GM12873 (cell line): Measurements from ENCODE around the gene GLRX5.

Source experiments
- TF ChIP-seq, protein P1 (sequence below): IDR thresholded peaks from 2 replicates; pipeline ENCODE4 v1.5.1; 2012; ENCODE audit warnings: low read depth, mild to moderate bottlenecking, moderate library complexity, low read length, control low read depth; ENCODE audit not compliant: insufficient read depth; ENCODE audit errors: missing control alignments

GLRX5 gene

DNA sequence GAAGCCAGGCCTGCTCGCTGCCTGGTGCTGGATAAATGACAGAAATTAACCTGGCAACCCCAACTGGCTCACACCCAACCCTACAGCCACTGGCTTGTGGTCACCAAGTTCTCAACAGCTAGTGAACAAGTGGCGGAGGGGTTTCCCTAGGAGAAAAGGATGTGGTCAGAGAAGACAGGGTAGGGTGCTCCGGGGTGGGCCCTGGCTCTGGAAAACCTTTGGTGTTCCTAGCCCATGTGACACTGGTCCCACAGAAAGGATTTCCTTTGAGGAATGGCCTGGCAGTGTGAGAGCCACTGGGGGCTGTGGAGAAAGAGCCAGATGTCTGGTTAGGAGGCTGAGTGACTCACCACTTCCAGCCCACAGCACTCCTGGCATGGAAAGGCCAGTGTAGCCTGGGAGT lies 27.1 kb upstream of the GLRX5 start:
- TF ChIP-seq, protein P1, sequence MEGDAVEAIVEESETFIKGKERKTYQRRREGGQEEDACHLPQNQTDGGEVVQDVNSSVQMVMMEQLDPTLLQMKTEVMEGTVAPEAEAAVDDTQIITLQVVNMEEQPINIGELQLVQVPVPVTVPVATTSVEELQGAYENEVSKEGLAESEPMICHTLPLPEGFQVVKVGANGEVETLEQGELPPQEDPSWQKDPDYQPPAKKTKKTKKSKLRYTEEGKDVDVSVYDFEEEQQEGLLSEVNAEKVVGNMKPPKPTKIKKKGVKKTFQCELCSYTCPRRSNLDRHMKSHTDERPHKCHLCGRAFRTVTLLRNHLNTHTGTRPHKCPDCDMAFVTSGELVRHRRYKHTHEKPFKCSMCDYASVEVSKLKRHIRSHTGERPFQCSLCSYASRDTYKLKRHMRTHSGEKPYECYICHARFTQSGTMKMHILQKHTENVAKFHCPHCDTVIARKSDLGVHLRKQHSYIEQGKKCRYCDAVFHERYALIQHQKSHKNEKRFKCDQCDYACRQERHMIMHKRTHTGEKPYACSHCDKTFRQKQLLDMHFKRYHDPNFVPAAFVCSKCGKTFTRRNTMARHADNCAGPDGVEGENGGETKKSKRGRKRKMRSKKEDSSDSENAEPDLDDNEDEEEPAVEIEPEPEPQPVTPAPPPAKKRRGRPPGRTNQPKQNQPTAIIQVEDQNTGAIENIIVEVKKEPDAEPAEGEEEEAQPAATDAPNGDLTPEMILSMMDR, result no peak

DNA sequence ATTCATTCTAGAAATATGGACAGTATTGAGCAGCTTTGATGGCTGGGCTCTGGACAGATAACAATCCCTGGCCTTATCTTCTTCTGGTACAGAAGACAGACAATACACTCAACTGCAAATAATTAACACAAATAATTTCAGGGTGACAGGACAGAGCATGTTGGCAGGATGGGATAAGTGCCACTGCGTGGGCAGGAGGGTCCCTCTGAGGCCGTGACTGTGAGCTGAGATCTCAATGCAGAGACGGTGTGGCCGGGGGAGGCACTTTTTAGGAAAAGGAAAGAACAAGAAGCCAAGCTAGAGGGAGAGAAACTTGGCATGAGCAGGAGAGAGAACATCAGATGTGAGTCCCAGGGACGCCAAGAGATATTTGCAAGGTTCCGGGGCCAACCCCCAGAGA lies 26.5 kb upstream of the GLRX5 start:
- TF ChIP-seq, protein P1, result no peak

DNA sequence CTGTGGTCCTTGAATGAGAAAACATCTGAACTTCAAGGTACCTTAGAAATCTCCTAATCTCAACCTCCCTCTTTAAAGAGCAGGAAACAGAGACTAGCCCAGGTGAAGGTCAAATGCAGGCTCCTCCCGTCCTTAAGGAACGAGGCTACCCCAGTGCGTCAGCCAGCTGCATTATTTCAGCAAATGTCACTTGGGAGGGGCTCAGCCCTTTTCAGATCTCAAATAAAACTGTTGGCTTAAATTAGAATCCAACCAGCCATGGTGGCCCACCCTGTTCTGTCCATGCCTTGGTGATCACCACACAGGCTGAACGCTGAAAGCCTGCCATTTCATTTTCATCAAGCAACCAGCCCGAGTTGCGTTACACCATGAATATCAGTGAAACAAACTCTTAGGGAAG lies 25.4 kb upstream of the GLRX5 start:
- TF ChIP-seq, protein P1, result no peak

DNA sequence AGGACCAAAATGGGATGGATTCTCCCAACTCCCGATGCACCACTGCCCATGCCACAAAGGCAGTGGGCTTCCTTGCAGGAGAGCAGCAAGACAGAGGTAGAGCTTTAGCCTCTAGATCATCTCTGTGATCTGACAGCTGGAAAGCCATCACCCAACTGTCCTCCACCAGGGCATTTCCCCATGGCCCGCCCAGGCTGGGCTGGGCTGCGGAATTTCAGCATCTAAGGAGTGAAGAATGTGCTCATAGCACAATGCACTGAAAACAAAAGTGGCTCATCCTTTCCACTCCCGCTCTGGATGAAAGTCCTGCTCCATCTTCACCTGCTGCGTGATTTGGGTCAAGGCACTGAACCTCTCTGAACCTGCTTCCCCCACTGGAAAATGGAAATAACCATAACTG lies 24.0 kb upstream of the GLRX5 start:
- TF ChIP-seq, protein P1, result no peak

DNA sequence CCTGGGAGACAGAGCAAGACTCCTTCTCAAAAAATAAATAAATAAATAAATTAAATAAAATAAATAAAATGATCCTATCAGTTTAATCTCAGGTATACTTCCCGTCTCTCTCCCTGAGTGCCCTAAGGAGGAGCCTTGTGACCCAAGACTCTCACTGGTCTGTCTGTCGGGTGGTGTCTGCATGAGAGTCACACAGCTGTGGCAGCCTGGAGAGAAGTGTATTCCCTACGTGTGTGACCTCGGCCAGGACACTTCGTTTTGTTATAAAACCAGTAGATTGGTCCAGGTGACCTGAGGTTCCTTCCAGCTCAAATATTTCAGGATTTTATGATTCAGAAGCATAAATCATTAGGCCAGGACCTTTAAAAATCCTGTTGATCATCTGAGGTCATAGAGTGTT lies 23.2 kb upstream of the GLRX5 start:
- TF ChIP-seq, protein P1, result no peak

DNA sequence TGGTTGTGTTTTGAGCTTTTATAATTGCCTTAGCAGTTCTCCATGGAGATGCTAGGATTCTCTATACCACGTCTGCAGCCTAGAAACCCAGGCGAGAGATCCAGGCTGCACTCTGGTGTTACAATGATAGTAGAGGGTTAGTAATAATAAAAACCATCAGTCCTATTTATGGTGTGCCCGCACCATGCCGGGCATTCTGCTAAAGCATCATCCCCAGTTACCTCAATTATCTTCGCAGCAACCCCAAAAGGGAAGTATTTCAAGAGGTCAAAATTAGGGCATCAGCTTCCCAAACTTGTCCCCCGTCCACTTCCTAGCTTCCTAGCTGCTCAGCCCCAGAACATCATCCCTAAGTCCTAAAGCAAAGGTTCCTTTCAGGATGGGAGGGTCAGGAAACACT lies 21.6 kb upstream of the GLRX5 start:
- TF ChIP-seq, protein P1, result no peak

DNA sequence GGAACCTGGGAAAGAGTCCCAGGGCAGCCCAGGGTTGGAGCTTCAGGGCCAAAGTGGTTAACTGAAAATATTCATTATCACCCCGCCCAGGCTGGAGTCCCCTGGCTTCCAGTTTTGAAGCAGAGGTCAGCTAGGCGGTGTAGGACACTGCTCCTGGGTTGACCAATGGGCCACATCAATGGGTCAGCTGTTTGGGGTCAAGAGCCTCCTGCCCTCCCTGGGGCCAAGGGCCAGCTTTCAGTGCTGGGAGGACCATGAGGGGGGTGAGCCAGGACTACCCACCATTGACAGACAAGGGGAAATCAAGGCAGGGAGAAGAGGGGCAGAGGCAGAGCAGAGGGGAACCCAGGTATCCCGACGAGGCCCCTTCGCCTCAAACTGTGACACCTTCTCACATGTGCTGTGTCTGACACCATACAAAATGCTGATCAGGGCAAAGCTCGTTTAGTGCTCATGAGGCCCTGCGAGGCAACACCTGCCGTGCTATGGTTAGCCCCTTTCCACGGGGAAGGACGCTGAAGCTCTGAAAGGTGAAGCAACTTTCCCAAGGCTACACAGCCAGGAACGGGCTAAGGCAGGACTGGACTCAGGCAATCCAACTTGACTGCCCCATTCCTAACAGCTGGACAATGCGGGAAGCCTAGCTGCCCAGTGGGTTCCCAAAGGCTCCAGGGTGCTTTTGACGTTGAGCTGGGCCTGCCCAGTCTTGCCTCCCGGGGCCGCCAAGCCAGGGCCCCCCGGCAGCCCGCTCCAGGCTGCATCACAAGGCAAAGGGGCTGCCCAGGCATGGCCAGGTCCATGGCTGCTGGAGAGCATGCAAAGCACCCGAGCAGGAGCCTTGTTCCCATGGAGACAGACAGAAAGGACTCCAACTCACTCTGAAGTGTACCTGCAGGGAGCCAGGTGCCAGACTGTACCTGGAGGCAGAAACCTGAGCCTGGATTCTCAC lies 20.4 kb upstream of the GLRX5 start:
- TF ChIP-seq, protein P1, result no peak
